Measurements from ENCODE around the gene KCNQ1. TPM values are rescaled to one million over a fixed set of nuclear protein-coding genes. Genes with fewer than 3 reads are reported as not detected.

The KCNQ1 gene
- total and polyA plus RNA-seq, 2 donors (not counting 3 experiments of a cell fraction or from before 2014, with no cell fraction given), result 0.07 to 0.09 TPM

DNA sequence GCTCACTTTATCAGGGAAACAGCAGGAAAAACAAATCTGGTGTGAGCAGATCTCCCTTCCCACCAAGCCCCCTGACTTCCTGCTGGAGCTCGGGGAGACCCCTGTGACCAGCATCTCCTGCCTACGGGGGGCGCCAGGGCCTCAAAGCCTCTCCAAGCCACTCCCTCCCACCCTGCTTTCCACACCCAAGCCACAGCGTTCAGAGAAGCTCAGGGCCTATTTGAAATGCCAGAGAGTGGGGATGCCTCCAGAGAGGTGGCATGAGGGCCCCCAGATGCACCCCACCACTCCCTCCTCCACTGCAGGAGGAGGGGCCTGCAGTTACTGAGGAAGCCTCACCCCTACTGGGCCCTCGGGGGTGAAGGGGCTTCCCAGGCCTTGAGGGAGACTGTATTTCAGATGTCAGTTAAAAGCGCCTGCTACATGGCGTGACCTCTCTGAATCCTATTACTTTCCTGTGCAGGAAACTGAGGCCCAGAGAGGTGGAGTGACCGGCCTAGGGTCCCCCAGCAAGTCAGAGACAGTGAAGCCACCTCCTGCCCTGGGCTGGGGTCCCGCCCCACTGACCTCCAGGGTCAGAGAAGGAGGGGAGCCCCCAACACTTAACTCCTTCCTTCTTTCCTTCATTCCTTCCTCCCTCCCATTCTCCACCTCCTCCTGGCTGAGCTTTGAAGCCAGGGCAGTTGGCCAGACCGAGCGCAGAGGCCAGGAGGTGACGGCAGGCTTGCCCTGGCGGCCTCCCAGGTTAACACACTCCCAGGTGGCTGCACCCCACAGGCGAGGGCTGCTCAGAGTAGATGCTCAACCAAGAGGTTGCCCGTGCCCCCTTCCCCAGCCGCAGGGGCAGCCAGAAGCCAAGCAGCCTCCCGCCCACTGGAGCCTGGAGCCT is 446.8 kb downstream of the KCNQ1 start:
- BruUV-seq (replicated peaks), result no TSS peak
- H3K4me3 ChIP-seq (replicated peaks in 1 of 3; ENCODE audit: insufficient read depth in 1 of 3, low read depth in 1 of 3, low read length in 3 of 3), result peak overlapping the region in 1 of 3 experiments; percentile 29
- peaks cover 14% of the 10 kb centered on the region for H3K4me1 ChIP-seq (ENCODE audit: control insufficient read depth, extremely low read depth, insufficient read depth, low read length)
- no peaks in the 10 kb centered on the region for H4K20me1 ChIP-seq (replicated peaks; ENCODE audit: control insufficient read depth, extremely low read depth, insufficient read depth, low read length)
- POLR2A ChIA-PET, result interaction anchor here (1.3 to 2.4 kb wide), 4 partner anchors 38 to 515 kb away, joined by 3 to 13 read pairs (median 4); partner anchors contain the start of genes CD81, KCNQ1OT1 and PHLDA2
- dilution Hi-C loops (cut with MboI; ENCODE audit: extremely low pct_ligation_motif_present, low sequenced_read_pairs), result no loop called here
- H3K9me1 ChIP-seq (replicated peaks; ENCODE audit: control insufficient read depth, extremely low read depth, insufficient read depth, low read length), result no peaks in the 10 kb centered on the region
- CTCF ChIA-PET, result interaction anchor here (0.6 to 16.2 kb wide), 32 partner anchors 10 to 585 kb away, joined by 3 to 711 read pairs (median 4); partner anchors contain the start of genes CD81, PHLDA2 and TRPM5
- peak; percentile 84 for FAIRE-seq
- H2AFZ ChIP-seq (ENCODE audit: low read depth, low read length), result peak overlapping the region; percentile 65
- H3K9me3 ChIP-seq (replicated peaks; ENCODE audit: control insufficient read depth, insufficient read depth, low read length), result no peaks in the 10 kb centered on the region
- no peaks in the 10 kb centered on the region for H3K27me3 ChIP-seq (ENCODE audit: control insufficient read depth in 2 of 2, insufficient read depth in 2 of 2, low read length in 2 of 2)
- peak overlapping the region; percentile 43 for H3K27ac ChIP-seq (ENCODE audit: insufficient read depth, low read depth, low read length)
- TF ChIP-seq MYC (IDR thresholded peaks at IDR 0.05; ENCODE audit: low read depth, low read length), result no peak
- TF ChIP-seq EZH2 (IDR thresholded peaks at IDR 0.05; ENCODE audit: borderline replicate concordance, low read depth, low read length, severe bottlenecking), result no peak
- TF ChIP-seq, protein P1, sequence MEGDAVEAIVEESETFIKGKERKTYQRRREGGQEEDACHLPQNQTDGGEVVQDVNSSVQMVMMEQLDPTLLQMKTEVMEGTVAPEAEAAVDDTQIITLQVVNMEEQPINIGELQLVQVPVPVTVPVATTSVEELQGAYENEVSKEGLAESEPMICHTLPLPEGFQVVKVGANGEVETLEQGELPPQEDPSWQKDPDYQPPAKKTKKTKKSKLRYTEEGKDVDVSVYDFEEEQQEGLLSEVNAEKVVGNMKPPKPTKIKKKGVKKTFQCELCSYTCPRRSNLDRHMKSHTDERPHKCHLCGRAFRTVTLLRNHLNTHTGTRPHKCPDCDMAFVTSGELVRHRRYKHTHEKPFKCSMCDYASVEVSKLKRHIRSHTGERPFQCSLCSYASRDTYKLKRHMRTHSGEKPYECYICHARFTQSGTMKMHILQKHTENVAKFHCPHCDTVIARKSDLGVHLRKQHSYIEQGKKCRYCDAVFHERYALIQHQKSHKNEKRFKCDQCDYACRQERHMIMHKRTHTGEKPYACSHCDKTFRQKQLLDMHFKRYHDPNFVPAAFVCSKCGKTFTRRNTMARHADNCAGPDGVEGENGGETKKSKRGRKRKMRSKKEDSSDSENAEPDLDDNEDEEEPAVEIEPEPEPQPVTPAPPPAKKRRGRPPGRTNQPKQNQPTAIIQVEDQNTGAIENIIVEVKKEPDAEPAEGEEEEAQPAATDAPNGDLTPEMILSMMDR (IDR thresholded peaks at IDR 0.05; ENCODE audit: extremely low read depth in 1 of 2, insufficient read depth in 1 of 2, low read depth in 1 of 2, low read length in 2 of 2), result peak in 1 of 2 donors; percentile 19
- no peak for TF ChIP-seq POLR2A (IDR thresholded peaks at IDR 0.05; ENCODE audit: low read depth, low read length)
- TF ChIP-seq POLR2AphosphoS5 (IDR thresholded peaks at IDR 0.05; ENCODE audit: insufficient read depth, low read depth, low read length), result peak; percentile 3
- TF ChIP-seq, protein P2, sequence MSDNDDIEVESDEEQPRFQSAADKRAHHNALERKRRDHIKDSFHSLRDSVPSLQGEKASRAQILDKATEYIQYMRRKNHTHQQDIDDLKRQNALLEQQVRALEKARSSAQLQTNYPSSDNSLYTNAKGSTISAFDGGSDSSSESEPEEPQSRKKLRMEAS (IDR thresholded peaks at IDR 0.05; ENCODE audit: insufficient read depth, insufficient read length), result no peak
- intact Hi-C loops (cut with micrococcal nuclease), result loop anchor here (1.0 kb wide), 2 partner anchors 39 to 358 kb away; no protein-coding TSS in a partner anchor
- no peaks in the 10 kb centered on the region for H3K79me2 ChIP-seq (ENCODE audit: control insufficient read depth, insufficient read depth, low read length)
- H3K9ac ChIP-seq (replicated peaks; ENCODE audit: extremely low read depth, insufficient read depth, low read length), result peak overlapping the region; percentile 49
- peak overlapping the region; percentile 34 for H3K4me2 ChIP-seq (ENCODE audit: insufficient read depth, low read length)
- H3K36me3 ChIP-seq (ENCODE audit: control insufficient read depth in 2 of 2, extremely low read depth in 1 of 2, insufficient read depth in 2 of 2, low read length in 2 of 2), result no peaks in the 10 kb centered on the region
- DNase-seq (ENCODE audit: low read depth, low spot score), result no peak
